Activated naive CD4-positive, alpha-beta T cell treated with anti-CD3 and anti-CD28 coated beads, Interleukin-2, amount 50 U/mL, for 16 hours (primary cell): ENCODE results near the gene CYSLTR1.
"Not testable (repeated sequence)": the region's sequence is repeated elsewhere in the genome, so short reads cannot be mapped to it uniquely, and the experiment has no call there.

Experiments used
- DNase-seq: peaks from one replicate; pipeline ENCODE4 v3.0.0-alpha.2; 2020

CYSLTR1 gene, protein sequence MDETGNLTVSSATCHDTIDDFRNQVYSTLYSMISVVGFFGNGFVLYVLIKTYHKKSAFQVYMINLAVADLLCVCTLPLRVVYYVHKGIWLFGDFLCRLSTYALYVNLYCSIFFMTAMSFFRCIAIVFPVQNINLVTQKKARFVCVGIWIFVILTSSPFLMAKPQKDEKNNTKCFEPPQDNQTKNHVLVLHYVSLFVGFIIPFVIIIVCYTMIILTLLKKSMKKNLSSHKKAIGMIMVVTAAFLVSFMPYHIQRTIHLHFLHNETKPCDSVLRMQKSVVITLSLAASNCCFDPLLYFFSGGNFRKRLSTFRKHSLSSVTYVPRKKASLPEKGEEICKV

DNA sequence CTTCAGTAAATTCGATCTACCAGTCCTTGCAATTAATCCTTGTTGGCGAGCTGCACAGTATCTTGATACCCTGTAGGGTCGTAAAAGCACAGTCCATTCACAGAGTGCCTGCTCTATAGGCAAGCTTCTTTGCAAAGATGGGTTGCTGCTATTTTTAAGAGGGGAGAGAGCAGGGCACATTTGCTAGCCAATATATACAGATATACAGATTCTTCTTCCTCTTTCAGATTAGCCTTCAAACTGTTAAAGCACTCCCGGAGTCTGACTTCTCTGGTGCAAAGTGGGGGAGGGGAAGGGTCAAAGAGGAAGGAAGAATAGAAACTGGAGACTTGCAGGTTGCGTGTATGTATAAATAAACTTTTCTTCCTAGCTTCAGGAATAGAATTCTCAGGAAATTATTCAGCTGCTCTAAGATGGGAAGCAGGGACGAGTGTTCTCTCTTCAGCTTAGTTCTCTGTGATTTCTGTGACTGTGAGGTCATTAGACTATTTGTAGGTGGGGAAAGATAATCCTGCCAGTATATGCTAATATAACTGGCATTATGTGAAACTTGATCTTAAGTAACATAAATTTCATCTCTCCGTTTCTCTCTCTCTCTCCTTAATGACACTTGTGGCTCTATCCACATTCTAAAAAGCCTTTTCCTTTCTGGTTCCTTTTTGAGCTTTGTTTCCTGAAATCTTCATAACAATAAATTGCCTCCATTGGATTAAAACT lies at the start of gene CYSLTR1:
CYSLTR1 (minus strand) TSS at position 242 of the 717 bp plus-strand sequence. CDS start 53,865 bp downstream, outside the sequence.
- no peak for DNase-seq

DNA sequence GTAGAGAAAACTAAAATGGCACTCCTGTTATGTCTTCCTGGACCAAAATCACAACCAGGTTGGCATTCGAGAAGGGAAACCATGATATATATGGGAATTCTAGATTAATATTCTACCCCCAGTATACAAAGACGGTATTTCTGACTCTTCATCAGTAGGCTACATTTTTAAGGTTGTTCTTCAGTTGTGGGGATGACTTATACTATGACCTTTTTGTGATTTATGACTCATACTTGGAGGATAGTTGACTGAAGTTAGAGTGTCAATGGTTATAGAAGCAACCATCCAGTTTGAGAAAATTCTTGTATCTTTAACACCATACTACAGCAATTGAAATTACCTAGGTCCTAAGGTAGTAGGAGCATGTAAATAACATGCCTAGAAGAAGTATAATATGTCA lies 49.8 kb upstream of the CYSLTR1 start:
- no peak for DNase-seq

DNA sequence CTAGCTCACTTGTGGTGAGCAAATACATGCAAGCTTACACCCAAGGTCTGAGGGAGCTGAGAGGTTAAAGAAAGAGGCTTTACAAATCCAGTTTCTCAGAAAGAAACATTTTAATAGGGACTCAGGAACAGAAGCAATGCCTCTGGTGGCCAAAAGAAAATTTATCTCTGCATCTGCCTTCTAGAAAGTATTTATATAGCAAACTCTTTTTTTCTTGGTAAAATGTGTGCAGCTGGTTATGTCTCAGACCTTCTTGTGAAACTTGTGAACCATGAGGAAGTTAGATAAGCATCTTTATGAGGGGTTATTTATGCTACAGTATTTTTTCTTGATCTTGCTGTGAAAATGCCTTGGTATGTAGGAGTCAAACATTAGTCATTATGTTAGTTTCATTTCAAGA lies 48.5 kb upstream of the CYSLTR1 start:
- DNase-seq: no peak

DNA sequence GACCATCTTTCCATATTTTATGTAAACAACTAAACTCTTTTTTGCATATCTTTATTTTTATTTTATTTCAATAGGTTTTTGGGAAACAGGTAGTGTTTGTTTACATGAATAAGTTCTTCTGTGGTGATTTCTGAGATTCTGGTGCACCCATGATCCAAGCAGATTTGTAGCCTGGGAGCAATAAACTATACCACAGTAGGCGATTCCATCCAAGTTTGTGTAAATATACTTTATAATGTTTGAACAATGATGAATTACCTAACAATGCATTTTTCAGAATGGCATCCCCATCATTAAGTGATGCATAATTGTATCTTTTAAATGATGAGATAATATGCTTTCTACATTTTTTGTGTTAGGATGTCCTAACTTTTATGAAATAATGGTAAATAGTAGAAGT lies 39.2 kb upstream of the CYSLTR1 start:
- no peak for DNase-seq

DNA sequence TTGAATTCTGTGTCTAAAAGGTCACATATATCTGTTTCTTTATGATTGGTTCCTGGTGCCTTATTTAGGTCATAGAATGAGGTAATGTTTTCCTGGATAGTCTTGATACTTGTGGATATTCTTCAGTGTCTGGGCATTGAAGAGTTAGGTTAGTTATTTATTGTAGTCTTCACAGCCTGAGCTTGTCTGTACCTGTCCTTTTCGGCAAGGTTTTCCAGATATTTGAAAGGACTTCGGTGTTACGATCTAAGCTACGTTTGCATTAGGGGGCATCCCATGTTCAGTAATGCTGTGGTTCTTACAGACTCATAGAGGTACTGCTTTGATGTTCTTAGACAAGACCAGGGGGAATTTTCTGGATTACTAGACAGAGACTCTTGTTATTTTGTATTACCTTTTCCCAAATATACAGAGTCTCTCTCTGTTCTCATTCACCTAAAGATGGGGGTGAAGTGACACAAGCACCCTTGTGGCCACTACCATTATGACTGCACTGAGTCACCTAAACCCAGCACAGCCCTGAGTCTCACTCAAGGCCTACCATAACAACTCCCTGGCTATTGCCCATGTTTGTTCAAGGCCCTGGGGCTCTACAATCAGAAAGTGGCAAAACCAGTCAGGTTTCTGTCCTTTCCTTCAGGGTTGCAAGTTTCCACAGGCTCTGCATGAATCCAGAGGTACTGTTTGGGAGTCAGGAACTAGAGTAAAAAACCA lies 30.1 kb upstream of the CYSLTR1 start:
- DNase-seq: no peak

DNA sequence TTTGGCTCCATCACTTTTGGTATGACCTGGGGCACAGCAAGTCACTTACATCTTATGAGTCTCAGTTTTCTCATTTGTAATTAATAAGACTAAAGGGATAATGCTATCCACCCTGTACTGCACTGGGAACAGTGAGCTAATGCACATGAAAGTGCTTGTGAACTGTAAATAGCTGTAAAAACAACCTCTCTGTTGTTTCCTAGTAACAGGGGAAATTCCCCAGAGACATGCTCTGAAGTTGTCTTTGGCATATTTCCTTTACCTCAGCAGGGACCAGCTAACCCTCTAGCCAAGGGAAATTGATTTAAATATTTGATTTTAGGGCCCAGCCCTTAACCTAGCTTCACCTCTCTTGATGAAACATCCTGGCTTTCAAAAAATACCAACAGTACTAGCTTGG lies 6.1 kb upstream of the CYSLTR1 start:
- DNase-seq: no peak

DNA sequence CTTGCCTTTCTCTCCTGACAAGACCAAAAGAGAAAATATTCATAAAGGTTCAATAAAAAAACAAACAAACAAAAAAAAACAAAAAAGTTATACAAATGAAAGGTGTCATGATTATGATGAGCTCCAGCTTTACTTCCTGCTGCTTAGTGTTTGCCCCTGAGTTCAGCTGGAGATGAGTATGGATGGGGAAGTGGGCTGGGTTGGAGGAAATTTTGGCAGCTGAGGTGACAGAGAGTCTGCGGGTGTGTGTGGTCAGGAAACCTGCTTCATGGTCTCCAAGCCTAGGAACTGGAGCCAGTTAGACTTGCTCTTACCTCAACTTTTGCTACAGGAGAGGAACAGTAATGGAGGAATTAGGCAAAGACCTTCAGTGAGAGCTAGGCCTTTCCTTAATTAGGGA lies 4.3 kb upstream of the CYSLTR1 start:
- no peak for DNase-seq

DNA sequence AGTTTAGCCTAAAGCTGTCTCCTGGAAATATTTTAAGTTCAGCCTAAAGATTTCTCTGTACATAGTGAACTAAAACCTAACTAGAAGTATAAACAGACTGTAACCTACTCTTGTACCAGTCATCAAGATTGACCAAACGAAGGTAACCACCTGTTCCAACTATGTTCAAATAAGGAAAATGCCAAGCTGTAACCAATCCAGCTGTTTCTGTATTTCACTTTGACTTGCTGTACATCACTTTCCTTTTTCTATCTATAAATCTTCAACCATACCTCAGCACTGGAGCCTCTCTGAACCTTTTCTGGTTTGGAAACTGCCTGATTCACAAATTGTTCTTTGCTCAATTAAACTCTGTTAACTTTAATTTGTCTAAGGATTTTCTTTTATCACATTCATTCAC lies 3.1 kb upstream of the CYSLTR1 start:
- DNase-seq: no peak

DNA sequence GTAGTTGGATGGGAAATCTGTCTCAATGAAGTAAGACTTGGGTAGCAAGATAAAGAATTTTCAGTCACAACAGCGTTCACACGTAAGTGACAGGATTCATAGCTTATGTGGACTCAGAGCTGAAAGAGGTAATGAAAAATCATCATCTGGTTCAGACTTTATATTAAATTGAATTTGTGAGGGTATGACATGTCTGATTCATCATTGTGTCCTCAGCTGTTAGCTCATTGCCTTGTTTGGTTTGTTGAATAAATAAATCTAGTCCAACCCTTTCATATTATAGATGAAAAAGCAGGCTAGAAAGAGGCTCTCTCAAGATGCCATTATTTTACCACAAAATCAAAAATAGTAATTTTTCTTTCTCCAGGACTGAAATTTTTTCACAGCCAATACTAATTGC lies 2.7 kb upstream of the CYSLTR1 start:
- no peak for DNase-seq

DNA sequence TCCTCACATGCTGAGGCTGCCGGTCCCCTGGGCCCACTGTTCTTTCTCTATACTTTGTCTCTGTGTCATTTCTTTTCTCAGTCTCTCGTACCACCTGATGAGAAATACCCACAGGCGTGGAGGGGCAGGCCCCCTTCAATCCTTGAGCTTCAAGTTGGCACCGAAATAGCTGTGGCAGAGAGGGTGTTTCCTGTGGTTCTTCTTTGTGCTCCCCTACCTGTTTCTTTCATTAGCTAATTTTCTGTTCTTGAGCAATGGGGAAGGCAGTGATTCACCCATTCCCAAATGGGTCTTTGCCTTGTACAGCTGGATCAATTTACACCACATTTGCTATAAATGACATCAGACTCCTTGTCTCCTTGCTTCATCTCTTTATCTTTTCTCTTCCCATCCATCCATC lies 2.1 kb upstream of the CYSLTR1 start:
- peak; percentile 33 for DNase-seq

DNA sequence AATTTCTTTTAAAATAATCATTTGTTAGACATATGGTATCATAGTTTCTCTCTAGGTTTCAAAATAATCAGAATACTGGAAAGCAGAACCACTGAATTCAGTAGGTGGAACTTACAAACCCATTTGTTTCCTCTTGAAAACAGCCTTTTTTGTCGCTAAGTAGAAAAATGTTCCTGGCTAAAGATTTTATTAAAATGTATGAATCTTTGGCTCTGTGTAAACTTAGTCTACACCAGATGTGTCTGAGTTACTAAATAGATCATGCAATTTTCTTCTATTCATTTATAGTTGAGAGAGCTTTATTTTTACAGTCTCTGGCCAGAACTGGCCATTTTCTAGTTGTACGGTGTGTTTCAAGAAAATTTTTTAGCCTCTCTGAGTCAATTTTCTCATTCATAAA lies 1.0 kb downstream of the CYSLTR1 start:
- DNase-seq: no peak

DNA sequence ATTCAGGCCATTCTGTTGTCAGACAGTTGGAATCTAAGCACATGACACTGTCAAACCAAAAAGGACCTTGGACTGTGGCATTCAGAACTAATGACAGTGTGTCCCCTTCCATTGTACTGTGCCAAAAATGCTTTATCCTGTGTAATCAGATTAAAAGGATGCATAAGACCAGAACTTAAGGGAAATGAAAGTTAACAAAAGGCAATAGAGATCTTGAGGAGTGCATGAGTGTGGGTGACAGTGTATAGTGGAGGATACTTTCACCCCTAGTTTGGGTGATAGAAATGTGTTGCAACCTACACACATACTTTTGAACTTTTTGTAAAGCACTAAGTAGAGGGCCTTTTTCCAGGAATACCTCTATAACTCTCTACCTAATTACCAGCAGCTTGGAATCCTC lies 4.5 kb downstream of the CYSLTR1 start:
- no peak for DNase-seq

DNA sequence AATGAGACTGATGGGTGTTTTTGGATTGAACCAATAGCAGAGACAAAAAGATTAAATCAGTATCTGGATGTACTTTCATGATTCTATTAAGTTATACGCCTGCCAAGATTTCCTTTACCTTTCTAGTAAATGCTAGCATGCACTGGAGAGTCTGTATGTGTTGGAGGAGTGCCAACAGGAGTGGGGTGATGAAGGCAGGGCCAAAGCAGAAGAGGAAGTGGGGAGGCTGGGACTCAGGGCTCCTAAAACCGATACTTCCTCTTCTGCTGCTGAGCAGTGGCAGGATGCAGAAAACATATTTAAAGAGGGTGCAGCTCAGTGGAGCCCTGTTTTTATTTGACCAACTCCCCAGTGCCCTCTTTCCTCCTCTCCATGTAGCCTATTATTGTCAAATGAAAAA lies 5.6 kb downstream of the CYSLTR1 start:
- peak; percentile 17 for DNase-seq

DNA sequence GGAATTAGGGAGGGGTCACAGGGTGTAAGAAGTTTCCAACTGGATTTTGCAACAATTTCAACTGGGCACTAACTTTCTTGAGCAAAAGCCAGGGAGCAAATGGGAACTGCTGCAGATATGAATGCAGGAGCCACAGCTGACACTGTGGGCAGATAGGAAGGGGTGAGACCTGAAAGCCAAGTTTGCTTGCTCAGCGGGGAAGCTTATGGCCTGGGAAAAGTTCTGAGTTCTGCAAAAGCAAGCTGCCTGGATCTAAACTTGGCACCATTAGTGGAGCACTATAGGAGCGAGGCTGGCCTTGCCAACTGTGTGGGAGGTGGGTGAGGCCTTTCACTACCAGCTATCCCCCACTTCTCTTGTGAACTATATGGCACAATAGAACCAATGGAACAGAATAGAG lies 11.1 kb downstream of the CYSLTR1 start:
- no peak for DNase-seq

DNA sequence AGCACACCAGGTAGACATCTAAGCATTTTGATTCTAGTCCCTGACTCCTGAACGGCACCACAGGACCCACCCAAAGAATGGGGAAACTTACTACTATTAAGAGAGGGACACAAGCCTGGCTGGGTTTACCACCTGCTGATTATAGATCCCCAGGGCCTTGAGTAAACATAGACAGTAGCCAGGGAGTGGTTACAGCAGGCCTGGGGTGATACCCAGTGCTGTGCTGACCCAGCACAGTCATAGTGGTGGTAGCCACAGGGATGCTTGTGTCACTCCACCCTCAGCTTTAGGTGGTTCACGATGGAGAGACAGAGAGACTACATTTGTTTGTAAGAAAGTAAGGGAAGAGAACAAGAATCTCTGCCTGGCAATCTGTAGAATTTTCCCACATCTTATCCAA lies 11.7 kb downstream of the CYSLTR1 start:
- DNase-seq: no peak

DNA sequence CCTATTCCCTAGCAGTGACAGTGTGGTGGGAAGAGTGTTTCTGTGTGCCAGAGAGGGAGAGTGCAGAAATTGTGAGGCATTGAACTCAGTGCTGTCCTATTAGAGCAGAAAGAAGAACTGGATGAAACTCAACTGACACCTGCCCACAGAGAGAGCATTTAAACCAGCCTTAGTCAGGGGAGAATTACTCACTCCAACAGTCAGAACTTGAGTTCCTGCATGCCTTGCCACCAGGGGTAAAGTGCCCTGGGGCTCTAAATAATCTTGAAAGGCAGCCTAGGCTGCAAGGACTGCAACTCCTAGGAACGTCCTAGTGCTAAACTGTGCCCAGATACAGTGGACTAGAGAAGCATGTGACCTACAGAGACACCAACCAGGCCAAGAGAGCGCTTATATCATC lies 12.8 kb downstream of the CYSLTR1 start:
- DNase-seq: peak; percentile 29

DNA sequence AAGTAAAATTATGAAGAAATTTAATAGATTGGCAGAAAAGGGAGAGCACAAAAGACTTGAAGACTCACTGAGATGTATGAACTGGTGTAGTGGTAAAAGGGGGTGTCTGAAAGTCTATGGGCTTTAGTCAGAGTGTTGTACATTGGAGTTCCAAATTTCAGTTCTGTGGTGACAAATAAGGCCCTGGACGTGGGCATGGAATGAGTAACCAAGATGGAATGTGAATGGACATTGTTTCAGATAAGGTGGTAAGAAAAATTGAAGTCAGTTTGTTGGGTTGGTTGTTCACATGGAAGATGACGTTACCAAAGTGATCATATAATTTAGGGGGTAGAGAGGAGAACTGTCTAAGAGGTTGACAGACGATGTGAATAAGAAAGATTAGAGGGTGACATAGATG lies 13.9 kb downstream of the CYSLTR1 start:
- no peak for DNase-seq

DNA sequence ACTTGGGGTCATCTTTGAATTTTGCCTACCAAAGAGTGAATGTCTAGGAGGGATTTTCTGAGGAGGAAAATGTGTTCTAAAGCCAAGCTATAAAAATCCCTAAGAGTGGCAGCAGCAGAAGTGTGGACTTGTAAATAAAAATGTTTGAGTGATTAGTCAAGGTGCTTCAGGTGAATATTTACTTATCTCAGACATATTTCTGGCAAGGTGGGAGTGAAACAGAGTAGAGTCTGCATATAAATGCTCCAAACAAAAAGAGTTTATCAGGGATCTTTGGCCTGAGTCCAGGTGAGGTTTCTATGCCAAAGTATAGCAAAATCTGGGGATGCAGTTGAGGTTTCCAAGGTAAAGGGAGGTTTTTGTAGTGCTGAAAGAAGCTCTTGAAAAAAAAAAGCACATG lies 19.7 kb downstream of the CYSLTR1 start:
- no peak for DNase-seq

DNA sequence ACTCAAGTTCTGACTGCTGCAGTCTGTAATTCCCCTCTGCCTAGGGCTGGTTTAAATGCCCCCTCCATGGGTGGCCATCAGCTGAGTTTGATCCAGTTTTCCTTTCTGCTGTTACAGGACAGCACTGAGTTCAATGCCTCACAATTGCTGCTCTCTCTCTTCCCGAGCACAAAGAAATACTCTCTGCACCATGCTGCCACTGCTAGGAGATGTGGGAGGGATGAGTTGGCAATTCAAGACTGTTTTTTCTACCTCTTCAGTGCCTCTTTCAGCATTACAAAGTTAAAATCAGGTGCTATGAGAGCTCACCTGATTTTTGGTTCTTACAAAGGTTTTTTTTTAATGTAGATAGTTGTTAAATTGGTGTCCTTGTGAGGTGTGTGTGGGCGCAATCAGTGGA lies 24.3 kb downstream of the CYSLTR1 start:
- DNase-seq: no peak

DNA sequence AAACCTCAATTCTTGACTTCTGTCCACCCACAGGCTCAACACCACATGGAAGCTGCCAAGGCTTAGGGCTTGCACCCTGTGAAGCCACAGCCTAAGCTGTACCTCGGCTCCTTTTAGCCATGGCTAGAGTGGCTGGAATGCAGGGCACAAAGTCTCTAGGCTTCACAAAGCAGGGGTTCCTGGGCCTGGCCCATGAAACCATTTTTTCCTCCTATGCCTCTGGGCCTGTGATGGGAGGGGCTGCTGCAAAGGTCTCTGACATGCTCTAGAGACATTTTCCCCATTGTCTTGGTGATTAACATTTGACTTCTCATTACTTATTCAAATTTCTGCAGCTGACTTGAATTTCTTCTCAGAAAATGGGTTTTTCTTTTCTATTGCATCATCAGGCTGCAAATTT lies 26.5 kb downstream of the CYSLTR1 start:
- not testable (repeated sequence) for DNase-seq

DNA sequence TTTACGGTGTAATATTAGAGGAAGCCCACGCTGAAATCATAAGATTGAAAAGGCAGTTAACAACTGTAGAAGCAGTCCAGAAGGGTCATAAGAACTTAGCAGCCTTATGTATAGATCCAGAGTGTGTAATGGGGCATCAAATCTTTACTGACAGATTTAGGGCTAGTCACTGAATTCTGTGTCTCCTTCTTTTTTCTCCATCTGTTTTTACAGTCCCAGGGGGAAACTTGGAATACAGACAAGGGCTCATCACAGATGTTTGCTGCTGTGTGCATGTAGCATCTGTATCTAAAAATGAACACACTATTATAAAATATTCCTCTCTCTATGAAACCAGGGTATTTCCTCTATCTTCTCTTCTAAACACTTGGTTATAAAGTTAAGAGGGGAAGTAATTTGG lies 43.9 kb downstream of the CYSLTR1 start:
- DNase-seq: no peak

DNA sequence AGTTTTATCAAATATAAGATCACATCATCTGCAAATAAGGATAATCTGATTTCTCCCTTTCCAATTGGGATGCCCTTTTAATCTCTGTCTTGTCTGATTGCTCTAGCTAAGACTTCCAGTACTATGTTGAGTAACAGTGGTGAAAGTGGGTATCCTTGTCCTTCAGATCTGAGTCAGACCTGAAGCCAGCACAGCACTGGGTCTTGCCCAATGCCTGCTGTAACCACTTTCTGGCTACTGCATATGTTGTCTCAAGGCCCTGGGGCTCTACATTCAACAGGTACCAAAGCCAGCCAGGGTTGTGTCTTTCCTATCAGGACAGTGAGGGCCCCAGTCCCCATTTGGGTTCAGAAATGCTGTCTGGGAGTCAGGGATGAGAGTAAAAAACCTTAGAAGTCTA lies 90.3 kb downstream of the CYSLTR1 start:
- no peak for DNase-seq

DNA sequence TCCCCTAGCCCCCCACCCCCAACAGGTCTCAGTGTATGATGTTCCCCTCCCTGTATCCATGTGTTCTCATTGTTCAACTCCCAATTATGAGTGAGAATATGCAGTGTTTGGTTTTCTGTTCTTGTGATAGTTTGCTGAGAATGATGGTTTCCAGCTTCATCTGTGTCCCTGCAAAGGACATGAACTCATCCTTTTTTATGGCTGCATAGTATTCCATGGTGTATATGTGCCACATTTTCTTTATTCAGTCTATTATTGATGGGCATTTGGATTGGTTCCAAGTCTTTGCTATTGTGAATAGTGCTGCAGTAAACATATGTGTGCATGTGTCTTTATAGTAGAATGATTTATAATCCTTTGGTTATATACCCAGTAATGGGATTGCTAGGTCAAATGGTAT lies 101.4 kb downstream of the CYSLTR1 start:
- not testable (repeated sequence) for DNase-seq
